SK-N-MC (cell line): ENCODE data around the gene CREB5.

ENCODE experiments used
- EZH2 ChIP-seq: fragments of 200-600 bp; sonication (generic); IDR thresholded peaks from one replicate; pipeline ENCODE4 v1.6.1; 2017; ENCODE audit warnings: antibody characterized with exemption
- FOXP2 ChIP-seq: optimal IDR thresholded peaks from 2 replicates; pipeline ENCODE3; 2011; ENCODE audit warnings: mild to moderate bottlenecking, moderate library complexity; ENCODE audit not compliant: insufficient read depth; ENCODE audit errors: extremely low read length, control extremely low read depth
- POLR2AphosphoS5 ChIP-seq: IDR thresholded peaks from 2 replicates; pipeline ENCODE4 v1.6.1; 2012; ENCODE audit warnings: mild to moderate bottlenecking, low read depth, low read length, borderline replicate concordance

DNA sequence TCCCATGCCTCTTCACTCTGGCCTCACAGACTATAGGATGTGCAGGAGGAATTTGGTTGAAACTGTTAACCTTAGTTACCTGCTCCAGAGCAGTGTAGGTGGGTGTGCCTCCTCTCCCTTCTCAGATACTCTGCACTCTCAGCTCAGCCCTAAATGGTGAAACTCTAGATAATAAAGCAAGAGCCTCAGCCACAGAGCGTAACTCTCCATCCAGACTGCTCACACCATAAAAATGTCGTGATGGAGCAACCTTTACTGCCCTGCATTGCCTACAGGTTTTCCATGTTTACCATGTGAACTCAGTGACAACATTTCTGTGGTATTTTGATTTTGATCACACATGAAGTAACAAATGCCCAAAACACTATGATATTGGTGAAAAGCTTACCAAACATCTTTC, 227.7 kb downstream of the CREB5 start:
- no peak for TF ChIP-seq EZH2
- TF ChIP-seq POLR2AphosphoS5: no peak
- TF ChIP-seq FOXP2: no peak
